Right lobe of liver (tissue), 6 donors: ENCODE results near the gene ACO2. TPM values are rescaled to one million over a fixed set of nuclear protein-coding genes. Genes with fewer than 3 reads are reported as not detected.
"Not testable (repeated sequence)": the region's sequence is repeated elsewhere in the genome, so short reads cannot be mapped to it uniquely, and the experiment has no call there.

Source experiments
- ATAC-seq, 4 donors: fragments of 200-7000 bp; cut with Tn5 transposase; one replicate each; pipeline ENCODE4 v1.9.1; 2020; ENCODE audit warnings: mild to moderate bottlenecking in 4 of 4, moderate library complexity in 4 of 4
- DNase-seq, 3 donors: peaks; one replicate each; pipeline ENCODE4 v3.0.0-alpha.2; 2020
- H3K27ac ChIP-seq, 3 donors: fragments of 200-600 bp; one replicate each; pipeline ENCODE4 v1.8.0; 2022
- H3K27me3 ChIP-seq, 2 donors: fragments of 200-600 bp; one replicate each; pipeline ENCODE4 v1.8.0; 2022
- H3K36me3 ChIP-seq, 4 donors: fragments of 200-600 bp; sonication (generic) in 1 of 4; one replicate each; pipeline versions ENCODE4 v1.5.1 to v1.8.0; 2017 to 2022; ENCODE audit warnings: control low read depth in 1 of 4
- H3K4me1 ChIP-seq, 4 donors: fragments of 200-600 bp; sonication (generic) in 1 of 4; one replicate each; pipeline versions ENCODE4 v1.5.1 to v1.8.0; 2017 to 2022; ENCODE audit warnings: control low read depth in 1 of 4
- H3K4me3 ChIP-seq, 3 donors: fragments of 200-600 bp; one replicate each; pipeline ENCODE4 v1.8.0; 2022
- H3K9me3 ChIP-seq, 4 donors: fragments of 200-600 bp; sonication (generic) in 1 of 4; one replicate each; pipeline versions ENCODE4 v1.5.1 to v1.8.0; 2017 to 2022; ENCODE audit warnings: control low read depth in 1 of 4
- POLR2A ChIP-seq: fragments of 450-650 bp; IDR thresholded peaks from one replicate; pipeline ENCODE4 v1.6.1; 2017; ENCODE audit warnings: antibody characterized with exemption, mild to moderate bottlenecking
- WGBS: methylation state at CpG from one replicate; pipeline ENCODE4 v1.1.6; 2018; ENCODE audit warnings: low coverage, low lambda C conversion rate; ENCODE audit not compliant: insufficient coverage; ENCODE audit errors: missing lambda C conversion rate; 5-methylcytosine and 5-hydroxymethylcytosine counted together
- intact Hi-C, 2 donors: fragments of 100-400 bp; cut with DNase I; formaldehyde crosslinking; loops; one replicate each; pipeline versions ENCODE4 v1.11.2 to v1.14.1; 2022
- total RNA-seq, 6 experiments: library from RNA; depleted of rRNA in 2 of 6; stranded (reverse); fragments of >200 nt in 2 of 6; fragmentation: NEBNext Ultra II Directional in 3 of 6; extraction: Animal tissue kit (Norgen Biotek cat#: 25700) in 3 of 6; gene quantifications; one replicate each; pipeline versions ENCODE4 v1.1.0 to v1.2.4, GENCODE V29; 2016 to 2023
- TF ChIP-seq, protein P1 (sequence below), 4 donors: fragments of 200-600 bp in 3 of 4; fragments of 450-650 bp in 1 of 4; IDR thresholded peaks; one replicate each; pipeline versions ENCODE4 v1.5.1 to v1.8.0; 2016 to 2022; ENCODE audit warnings: antibody characterized with exemption in 4 of 4, mild to moderate bottlenecking in 2 of 4
- donor health status: DM: no; HTN: yes; CAD: no.
- donor health status: DM: no; HTN: no; CAD: no.
- donor health status: DM: no; HTN: no; CAD: no.
- donor health status: DM: no; HTN: yes; CAD: no.
- donor health status: DM: no; HTN: yes; CAD: no.

The ACO2 gene
- total RNA-seq, 6 experiments from 2014 or later = 62.6 to 135 (median 66.8) TPM

DNA sequence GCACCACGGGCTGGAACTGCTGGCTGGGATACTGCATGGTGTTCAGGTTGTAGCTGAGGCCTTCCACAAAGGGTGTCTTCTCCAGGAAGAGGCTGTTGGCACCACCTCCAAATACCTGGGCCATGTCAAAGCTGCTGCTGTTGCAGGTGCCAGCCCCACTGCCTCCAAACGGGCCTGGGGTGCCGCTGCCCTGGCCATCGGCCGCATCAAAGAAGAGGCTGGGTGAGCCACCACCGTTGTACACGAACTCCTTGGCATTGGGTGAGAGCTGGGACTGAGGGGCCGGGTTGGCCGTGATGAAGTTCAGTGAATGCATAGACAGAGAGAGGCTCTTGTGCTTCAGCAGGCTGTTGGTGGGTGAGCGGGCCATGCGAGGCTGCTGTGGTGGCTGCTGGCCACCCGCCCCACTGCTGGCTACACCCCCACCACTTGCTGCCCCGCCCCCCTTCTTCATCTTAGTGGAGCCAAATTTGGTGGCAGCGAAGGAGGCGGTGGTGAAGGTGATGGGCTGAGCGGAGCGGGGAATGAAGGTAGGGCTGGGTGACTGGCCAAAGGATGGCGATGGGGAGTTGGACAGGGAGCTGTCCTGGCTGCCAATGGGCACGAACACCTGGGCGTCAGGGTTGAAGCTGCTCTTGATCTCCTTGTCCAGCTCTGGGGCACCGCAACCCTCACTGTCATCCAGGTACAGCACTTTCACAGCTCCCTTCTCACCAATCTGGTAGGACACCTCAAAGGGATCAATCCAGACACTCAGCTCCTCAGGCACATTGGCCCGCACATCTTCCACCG is 32.4 kb upstream of the ACO2 start:
- intact Hi-C loops = no loop called here
- Histone ChIP-seq H3K4me1 (peaks cover 0 to 73% (median 23%) of the 10 kb centered on the region in 4 donors), H3K27me3 (no peaks in the 10 kb centered on the region), H3K27ac (no peak overlapping the region), H3K4me3 (no peak overlapping the region), H3K36me3 (peaks cover 8 to 43% (median 25%) of the 10 kb centered on the region in 4 donors), H3K9me3 (no peaks in the 10 kb centered on the region)
- WGBS = 72% methylated on average over 5 of the region's 23 CpGs
- DNase-seq = no peak
- TF ChIP-seq, protein P1, sequence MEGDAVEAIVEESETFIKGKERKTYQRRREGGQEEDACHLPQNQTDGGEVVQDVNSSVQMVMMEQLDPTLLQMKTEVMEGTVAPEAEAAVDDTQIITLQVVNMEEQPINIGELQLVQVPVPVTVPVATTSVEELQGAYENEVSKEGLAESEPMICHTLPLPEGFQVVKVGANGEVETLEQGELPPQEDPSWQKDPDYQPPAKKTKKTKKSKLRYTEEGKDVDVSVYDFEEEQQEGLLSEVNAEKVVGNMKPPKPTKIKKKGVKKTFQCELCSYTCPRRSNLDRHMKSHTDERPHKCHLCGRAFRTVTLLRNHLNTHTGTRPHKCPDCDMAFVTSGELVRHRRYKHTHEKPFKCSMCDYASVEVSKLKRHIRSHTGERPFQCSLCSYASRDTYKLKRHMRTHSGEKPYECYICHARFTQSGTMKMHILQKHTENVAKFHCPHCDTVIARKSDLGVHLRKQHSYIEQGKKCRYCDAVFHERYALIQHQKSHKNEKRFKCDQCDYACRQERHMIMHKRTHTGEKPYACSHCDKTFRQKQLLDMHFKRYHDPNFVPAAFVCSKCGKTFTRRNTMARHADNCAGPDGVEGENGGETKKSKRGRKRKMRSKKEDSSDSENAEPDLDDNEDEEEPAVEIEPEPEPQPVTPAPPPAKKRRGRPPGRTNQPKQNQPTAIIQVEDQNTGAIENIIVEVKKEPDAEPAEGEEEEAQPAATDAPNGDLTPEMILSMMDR (IDR thresholded peaks at IDR 0.05) = no peak
- TF ChIP-seq POLR2A = no peak
- peak in 1 of 4 donors; percentile 32 for ATAC-seq

DNA sequence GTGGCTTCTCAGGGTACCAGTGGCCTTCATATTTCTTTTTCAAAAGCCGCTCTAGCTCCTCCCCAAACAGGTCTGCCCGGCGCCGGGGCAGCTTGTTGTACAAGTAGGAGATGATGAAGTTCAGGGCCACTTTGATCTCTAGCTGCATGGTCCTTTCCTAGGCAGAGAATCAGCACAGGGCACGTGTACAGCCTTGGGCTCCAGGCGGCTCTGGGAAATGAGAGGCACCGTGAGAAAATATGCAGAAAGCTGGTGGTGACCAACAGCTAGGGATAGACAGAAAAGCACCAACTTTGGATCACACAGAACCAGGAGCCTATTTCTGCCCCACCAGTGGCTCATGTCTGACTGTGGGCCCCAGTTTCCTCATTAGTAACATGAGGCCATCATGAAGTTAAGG is 31.7 kb upstream of the ACO2 start:
- no peak for DNase-seq
- intact Hi-C loops = no loop called here
- no peaks in the 10 kb centered on the region for H3K27me3 ChIP-seq
- peaks cover 8 to 43% (median 25%) of the 10 kb centered on the region in 4 donors for H3K36me3 ChIP-seq
- H3K27ac ChIP-seq = no peak overlapping the region
- no peaks in the 10 kb centered on the region for H3K9me3 ChIP-seq
- no peak for ATAC-seq
- H3K4me1 ChIP-seq = peaks cover 0 to 79% (median 25%) of the 10 kb centered on the region in 4 donors
- no peak for TF ChIP-seq POLR2A
- TF ChIP-seq, protein P1 (IDR thresholded peaks at IDR 0.05) = no peak
- 83% methylated on average over 4 of the region's 7 CpGs for WGBS
- H3K4me3 ChIP-seq = no peak overlapping the region

DNA sequence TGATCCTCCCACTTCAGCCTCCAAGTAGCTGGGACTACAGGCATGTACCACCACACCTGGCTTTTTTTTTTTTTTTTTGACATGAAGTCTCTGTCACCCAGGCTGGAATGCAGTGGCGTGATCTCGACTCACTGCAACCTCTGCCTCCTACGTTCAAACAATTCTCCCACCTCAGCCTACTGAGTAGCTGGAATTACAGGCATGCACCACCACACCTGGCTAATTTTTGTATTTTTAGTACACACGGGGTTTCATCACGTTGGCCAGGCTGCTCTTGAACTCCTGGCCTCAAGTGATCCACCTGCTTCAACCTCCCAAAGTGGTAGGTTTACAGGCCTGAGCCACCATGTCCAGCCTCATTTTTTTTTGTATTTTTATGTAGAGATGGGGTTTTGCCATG is 28.4 kb upstream of the ACO2 start:
- H3K4me3 ChIP-seq, H3K27me3 ChIP-seq, ATAC-seq, intact Hi-C loops, H3K27ac ChIP-seq, H3K9me3 ChIP-seq, DNase-seq: not testable (repeated sequence)
- 24% methylated on average over 2 of the region's 5 CpGs for WGBS
- Histone ChIP-seq H3K36me3 (peaks cover 8 to 48% (median 27%) of the 10 kb centered on the region in 4 donors), H3K4me1 (peaks cover 0 to 72% (median 25%) of the 10 kb centered on the region in 4 donors)

DNA sequence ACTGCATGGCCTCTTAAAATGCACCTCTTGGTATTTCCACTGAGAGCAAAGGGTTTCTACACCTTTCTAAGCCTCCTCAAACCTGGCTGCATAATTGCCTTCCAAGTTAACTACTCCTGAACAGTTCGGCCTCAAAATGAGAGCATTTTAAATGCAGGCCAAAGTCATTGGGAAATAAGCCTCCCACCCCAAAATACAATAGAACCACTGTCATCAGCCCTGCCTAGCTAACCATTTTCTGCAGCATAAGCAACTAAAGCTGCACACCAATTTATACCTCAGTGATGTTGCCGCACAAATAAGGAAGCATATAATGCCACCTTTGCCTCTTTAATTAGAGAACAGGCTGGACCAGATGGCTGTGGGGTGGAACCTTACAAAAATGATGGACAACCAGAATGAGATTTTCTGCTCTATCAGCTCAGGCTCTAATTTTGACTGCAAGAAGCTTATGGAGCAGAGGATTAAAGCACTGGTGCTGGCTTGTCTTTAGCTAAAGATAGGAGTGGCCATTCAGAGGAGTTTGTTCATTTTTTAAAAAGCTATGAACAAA is 26.6 kb upstream of the ACO2 start:
- no peak for ATAC-seq
- TF ChIP-seq, protein P1 (IDR thresholded peaks at IDR 0.05) = no peak
- no peak for TF ChIP-seq POLR2A
- Histone ChIP-seq H3K36me3 (peaks cover 0 to 34% (median 13%) of the 10 kb centered on the region in 4 donors), H3K4me3 (no peak overlapping the region), H3K27ac (peak overlapping the region in 1 of 3 donors; percentile 5), H3K27me3 (no peaks in the 10 kb centered on the region), H3K9me3 (no peaks in the 10 kb centered on the region), H3K4me1 (peaks cover 0 to 54% (median 20%) of the 10 kb centered on the region in 4 donors)
- no peak for DNase-seq
- WGBS = 43% methylated on average over 2 of the region's 2 CpGs
- intact Hi-C loops = no loop called here
